ENCODE data around the gene DOK1.

DOK1 gene

DNA sequence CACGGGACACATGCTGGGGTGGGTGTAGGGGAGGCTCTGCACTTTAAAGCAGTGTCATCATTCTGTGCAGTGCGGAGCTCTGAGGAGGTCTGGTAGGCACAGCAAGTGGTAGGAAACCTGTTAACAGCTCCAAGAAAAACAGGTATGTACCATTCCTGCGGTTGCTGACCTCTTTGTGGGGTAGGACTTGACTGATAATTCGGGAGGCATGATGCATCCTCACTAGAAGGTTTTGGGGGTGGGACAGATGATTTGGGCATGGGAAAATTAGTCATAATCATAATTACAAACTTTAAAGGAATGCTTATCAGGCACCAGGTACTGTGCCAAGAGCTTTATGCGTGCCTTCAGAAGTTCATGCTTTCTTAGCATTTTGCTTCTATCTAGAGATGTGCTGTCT is 9.7 kb downstream of the DOK1 start:
- no peak for DNase-seq
- H3K4me2 ChIP-seq (ENCODE audit: low read length, poor library complexity, severe bottlenecking): peak overlapping the region; percentile 14
- no peaks in the 10 kb centered on the region for H3K79me1 ChIP-seq (replicated peaks; ENCODE audit: low read length, poor library complexity, severe bottlenecking)
- H3K4me3 ChIP-seq (ENCODE audit: insufficient read depth in 1 of 2, low read depth in 1 of 2, low read length in 2 of 2): no peak overlapping the region
- 89% methylated on average over 4 of the region's 5 CpGs for WGBS
- H2BK12ac ChIP-seq (ENCODE audit: low read length in 2 of 2): no peak overlapping the region
- no peak overlapping the region for H3K4ac ChIP-seq (ENCODE audit: low read depth in 1 of 2, low read length in 2 of 2)
- no peaks in the 10 kb centered on the region for H3K36me3 ChIP-seq (ENCODE audit: control insufficient read depth in 1 of 2, insufficient read depth in 2 of 2, low read depth in 1 of 2, low read length in 2 of 2)
- no peak overlapping the region for H3K14ac ChIP-seq (ENCODE audit: low read length in 2 of 2)
- H2BK5ac ChIP-seq (ENCODE audit: low read depth, low read length, poor library complexity, severe bottlenecking): no peak overlapping the region
- no peak overlapping the region for H3K9ac ChIP-seq (ENCODE audit: low read length)
- H4K91ac ChIP-seq (ENCODE audit: low read length): no peak overlapping the region
- H4K8ac ChIP-seq (ENCODE audit: low read length): no peak overlapping the region
- H2AFZ ChIP-seq (ENCODE audit: low read depth, low read length): no peak overlapping the region
- peaks cover 8% of the 10 kb centered on the region for H3K4me1 ChIP-seq (ENCODE audit: control insufficient read depth, insufficient read depth, low read depth, low read length)
- no peaks in the 10 kb centered on the region for H3K27me3 ChIP-seq (ENCODE audit: control insufficient read depth in 1 of 2, insufficient read depth in 1 of 2, low read length in 2 of 2)
- no peaks in the 10 kb centered on the region for H3K9me3 ChIP-seq (ENCODE audit: control insufficient read depth, low read length)
- no peak overlapping the region for H2BK120ac ChIP-seq (ENCODE audit: low read depth, low read length)
- no peak overlapping the region for H2AK5ac ChIP-seq (ENCODE audit: low read length, severe bottlenecking)
- H2BK15ac ChIP-seq (ENCODE audit: low read depth, poor library complexity, severe bottlenecking): no peak overlapping the region
- H3K27ac ChIP-seq (ENCODE audit: low read length, poor library complexity, severe bottlenecking): no peak overlapping the region
- no peak overlapping the region for H3K18ac ChIP-seq (ENCODE audit: low read depth in 1 of 2, low read length in 2 of 2)
- H3K23ac ChIP-seq (ENCODE audit: low read length in 2 of 2): no peak overlapping the region

DNA sequence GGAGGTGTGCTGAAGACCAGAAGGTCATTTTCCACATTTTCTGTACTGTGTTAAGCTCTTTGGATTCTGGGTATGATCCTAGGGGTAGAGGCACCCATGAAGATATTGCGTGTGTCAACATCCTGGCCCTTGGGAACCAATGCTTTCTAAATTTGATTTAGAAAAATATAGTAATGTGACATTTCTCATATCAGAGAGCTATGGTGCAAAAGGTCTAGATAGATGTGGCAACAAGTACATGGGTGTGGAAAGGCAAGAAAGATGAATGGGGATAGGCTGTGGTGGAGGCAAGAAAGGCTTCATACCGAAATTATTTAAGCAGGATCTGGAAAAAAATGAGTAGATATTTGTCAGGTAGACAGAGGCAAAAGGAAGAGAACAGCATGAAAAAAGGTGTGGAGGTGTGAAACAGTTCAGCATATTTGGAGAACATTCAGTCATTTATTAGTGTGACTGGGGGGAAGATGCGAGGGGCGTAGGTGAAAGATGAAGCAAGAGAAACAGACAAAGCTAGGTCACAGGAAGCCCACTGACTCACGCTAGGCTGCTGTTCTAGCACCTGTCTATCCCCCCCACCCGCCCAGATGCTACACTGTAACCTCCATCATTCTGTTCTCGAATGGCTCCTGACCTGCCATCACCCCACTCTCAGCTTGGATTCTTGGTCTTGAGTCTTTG is 11.7 kb downstream of the DOK1 start:
- H3K9me3 ChIP-seq (ENCODE audit: control insufficient read depth, low read length): no peaks in the 10 kb centered on the region
- H3K4me3 ChIP-seq (ENCODE audit: insufficient read depth in 1 of 2, low read depth in 1 of 2, low read length in 2 of 2): no peak overlapping the region

DNA sequence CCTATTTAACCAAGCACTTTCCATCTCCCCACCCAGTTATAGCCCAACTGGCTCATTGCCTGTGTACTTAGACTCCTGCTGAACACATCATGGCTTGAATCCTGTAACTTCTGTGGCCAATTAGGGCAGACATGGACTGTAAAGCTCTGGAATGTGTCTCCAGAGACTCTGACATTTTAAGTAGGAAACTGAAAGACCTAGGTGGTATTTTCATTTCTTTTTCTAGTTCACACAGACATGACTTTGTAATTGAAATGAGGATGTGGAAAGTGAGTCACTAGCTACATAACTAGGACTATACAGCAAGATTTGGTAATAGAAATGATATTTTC is 12.2 kb downstream of the DOK1 start:
- H3K18ac ChIP-seq (ENCODE audit: low read depth in 1 of 2, low read length in 2 of 2): peak overlapping the region in 1 of 2 experiments; percentile 4

More for the DNA sequence above, 11.7 kb downstream of the DOK1 start:
- Histone ChIP-seq H3K14ac (ENCODE audit: low read length in 2 of 2) (no peak overlapping the region), H2BK15ac (ENCODE audit: low read depth, poor library complexity, severe bottlenecking) (no peak overlapping the region), H3K27me3 (ENCODE audit: control insufficient read depth in 1 of 2, insufficient read depth in 1 of 2, low read length in 2 of 2) (no peaks in the 10 kb centered on the region), H2BK120ac (ENCODE audit: low read depth, low read length) (no peak overlapping the region), H3K18ac (ENCODE audit: low read depth in 1 of 2, low read length in 2 of 2) (peak overlapping the region in 1 of 2 experiments; percentile 4), H3K4me1 (ENCODE audit: control insufficient read depth, insufficient read depth, low read depth, low read length) (peaks cover 2% of the 10 kb centered on the region), H4K8ac (ENCODE audit: low read length) (no peak overlapping the region), H3K23ac (ENCODE audit: low read length in 2 of 2) (no peak overlapping the region), H3K4me2 (ENCODE audit: low read length, poor library complexity, severe bottlenecking) (no peak overlapping the region), H3K36me3 (ENCODE audit: control insufficient read depth in 1 of 2, insufficient read depth in 2 of 2, low read depth in 1 of 2, low read length in 2 of 2) (no peaks in the 10 kb centered on the region), H2AK5ac (ENCODE audit: low read length, severe bottlenecking) (peak overlapping the region; percentile 77), H4K91ac (ENCODE audit: low read length) (no peak overlapping the region), H3K27ac (ENCODE audit: low read length, poor library complexity, severe bottlenecking) (peak overlapping the region; percentile 17), H3K79me1 (replicated peaks; ENCODE audit: low read length, poor library complexity, severe bottlenecking) (no peaks in the 10 kb centered on the region), H2BK5ac (ENCODE audit: low read depth, low read length, poor library complexity, severe bottlenecking) (no peak overlapping the region), H2BK12ac (ENCODE audit: low read length in 2 of 2) (no peak overlapping the region), H2AFZ (ENCODE audit: low read depth, low read length) (no peak overlapping the region), H3K4ac (ENCODE audit: low read depth in 1 of 2, low read length in 2 of 2) (no peak overlapping the region), H3K9ac (ENCODE audit: low read length) (no peak overlapping the region)
- DNase-seq: no peak
- WGBS: 85% methylated on average over 7 of the region's 7 CpGs

DNA sequence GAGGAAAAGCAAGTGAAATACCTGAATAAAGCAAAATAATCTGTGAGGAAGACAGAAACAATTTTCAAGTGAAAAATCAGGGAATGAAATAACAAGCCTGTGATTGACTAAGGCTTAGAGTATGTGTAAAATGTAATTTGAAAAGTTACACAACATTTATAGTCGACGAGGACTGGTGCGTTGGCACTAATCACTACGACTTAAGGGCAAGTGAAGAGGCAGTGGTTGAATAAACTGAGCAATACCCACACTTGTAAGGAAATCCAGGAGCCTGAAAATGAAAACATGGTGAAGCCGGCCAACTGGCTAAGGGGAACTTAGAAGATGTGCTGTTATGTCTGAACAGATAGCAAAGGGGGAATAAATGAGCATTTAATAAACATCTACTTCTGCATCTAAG is 13.4 kb downstream of the DOK1 start:
- Histone ChIP-seq H3K4me2 (ENCODE audit: low read length, poor library complexity, severe bottlenecking) (no peak overlapping the region), H3K14ac (ENCODE audit: low read length in 2 of 2) (no peak overlapping the region), H3K27ac (ENCODE audit: low read length, poor library complexity, severe bottlenecking) (peak overlapping the region; percentile 12), H3K4ac (ENCODE audit: low read depth in 1 of 2, low read length in 2 of 2) (no peak overlapping the region), H2AFZ (ENCODE audit: low read depth, low read length) (no peak overlapping the region), H3K4me1 (ENCODE audit: control insufficient read depth, insufficient read depth, low read depth, low read length) (peaks cover 2% of the 10 kb centered on the region), H2BK12ac (ENCODE audit: low read length in 2 of 2) (no peak overlapping the region), H3K9ac (ENCODE audit: low read length) (peak overlapping the region; percentile 56), H3K4me3 (ENCODE audit: insufficient read depth in 1 of 2, low read depth in 1 of 2, low read length in 2 of 2) (peak overlapping the region in 1 of 2 experiments; percentile 6), H3K23ac (ENCODE audit: low read length in 2 of 2) (no peak overlapping the region), H4K91ac (ENCODE audit: low read length) (no peak overlapping the region), H2BK15ac (ENCODE audit: low read depth, poor library complexity, severe bottlenecking) (no peak overlapping the region), H2BK5ac (ENCODE audit: low read depth, low read length, poor library complexity, severe bottlenecking) (no peak overlapping the region), H3K79me1 (replicated peaks; ENCODE audit: low read length, poor library complexity, severe bottlenecking) (no peaks in the 10 kb centered on the region), H2BK120ac (ENCODE audit: low read depth, low read length) (no peak overlapping the region), H3K9me3 (ENCODE audit: control insufficient read depth, low read length) (no peaks in the 10 kb centered on the region), H4K8ac (ENCODE audit: low read length) (no peak overlapping the region), H2AK5ac (ENCODE audit: low read length, severe bottlenecking) (peak overlapping the region; percentile 45), H3K18ac (ENCODE audit: low read depth in 1 of 2, low read length in 2 of 2) (no peak overlapping the region), H3K36me3 (ENCODE audit: control insufficient read depth in 1 of 2, insufficient read depth in 2 of 2, low read depth in 1 of 2, low read length in 2 of 2) (no peaks in the 10 kb centered on the region), H3K27me3 (ENCODE audit: control insufficient read depth in 1 of 2, insufficient read depth in 1 of 2, low read length in 2 of 2) (no peaks in the 10 kb centered on the region)
- DNase-seq: no peak
- WGBS: 59% methylated on average over 5 of the region's 5 CpGs

More for the DNA sequence above, 12.2 kb downstream of the DOK1 start:
- Histone ChIP-seq H3K79me1 (replicated peaks; ENCODE audit: low read length, poor library complexity, severe bottlenecking) (no peaks in the 10 kb centered on the region), H2BK120ac (ENCODE audit: low read depth, low read length) (no peak overlapping the region), H4K8ac (ENCODE audit: low read length) (peak overlapping the region; percentile 49), H3K4me1 (ENCODE audit: control insufficient read depth, insufficient read depth, low read depth, low read length) (peaks cover 2% of the 10 kb centered on the region), H3K4ac (ENCODE audit: low read depth in 1 of 2, low read length in 2 of 2) (no peak overlapping the region), H2BK5ac (ENCODE audit: low read depth, low read length, poor library complexity, severe bottlenecking) (no peak overlapping the region), H3K9ac (ENCODE audit: low read length) (no peak overlapping the region), H3K14ac (ENCODE audit: low read length in 2 of 2) (no peak overlapping the region), H3K4me3 (ENCODE audit: insufficient read depth in 1 of 2, low read depth in 1 of 2, low read length in 2 of 2) (no peak overlapping the region), H2BK15ac (ENCODE audit: low read depth, poor library complexity, severe bottlenecking) (no peak overlapping the region), H2BK12ac (ENCODE audit: low read length in 2 of 2) (no peak overlapping the region), H2AK5ac (ENCODE audit: low read length, severe bottlenecking) (no peak overlapping the region), H2AFZ (ENCODE audit: low read depth, low read length) (no peak overlapping the region), H3K4me2 (ENCODE audit: low read length, poor library complexity, severe bottlenecking) (no peak overlapping the region), H3K23ac (ENCODE audit: low read length in 2 of 2) (no peak overlapping the region), H4K91ac (ENCODE audit: low read length) (no peak overlapping the region), H3K27me3 (ENCODE audit: control insufficient read depth in 1 of 2, insufficient read depth in 1 of 2, low read length in 2 of 2) (no peaks in the 10 kb centered on the region), H3K9me3 (ENCODE audit: control insufficient read depth, low read length) (no peaks in the 10 kb centered on the region), H3K27ac (ENCODE audit: low read length, poor library complexity, severe bottlenecking) (peak overlapping the region; percentile 17), H3K36me3 (ENCODE audit: control insufficient read depth in 1 of 2, insufficient read depth in 2 of 2, low read depth in 1 of 2, low read length in 2 of 2) (no peaks in the 10 kb centered on the region)
- DNase-seq: peak; percentile 47

All from mesenchymal stem cell (in vitro differentiated cells and primary cell).